PFSK-1 (cell line): Measurements from ENCODE around the gene OR8H3. TPM values are rescaled to one million over a fixed set of nuclear protein-coding genes. Genes with fewer than 3 reads are reported as not detected.

ENCODE experiments used
- FOXP2 ChIP-seq: optimal IDR thresholded peaks from 2 replicates; pipeline ENCODE3; 2011; ENCODE audit warnings: borderline replicate concordance, control low read depth, inconsistent platforms; ENCODE audit not compliant: insufficient read depth; ENCODE audit errors: extremely low read length, extremely low read depth
- POLR2AphosphoS5 ChIP-seq: IDR thresholded peaks from 2 replicates; pipeline ENCODE4 v1.6.1; 2012; ENCODE audit warnings: low read depth, mild to moderate bottlenecking, control low read depth, low read length, moderate library complexity
- SIN3A ChIP-seq: IDR thresholded peaks from 2 replicates; pipeline ENCODE4 v1.6.1; 2012; ENCODE audit warnings: mild to moderate bottlenecking, low read length, moderate library complexity, borderline replicate concordance; ENCODE audit not compliant: insufficient read depth
- TAF1 ChIP-seq: IDR thresholded peaks from 2 replicates; pipeline ENCODE4 v1.6.1; 2012; ENCODE audit warnings: low read length, control low read depth, borderline replicate concordance; ENCODE audit not compliant: insufficient read depth
- polyA plus RNA-seq: library from polyadenylated mRNA; unstranded; fragments of >200 nt; gene quantifications from one replicate; pipeline ENCODE4 v1.2.1, GENCODE V29; 2012; ENCODE audit warnings: low read depth, missing spikeins; ENCODE audit not compliant: insufficient read length
- TF ChIP-seq, protein P1 (sequence below), 2 experiments: IDR thresholded peaks; 2 replicates each; pipeline versions ENCODE4 v1.6.1 to v1.8.0; 2011 to 2012; ENCODE audit warnings: low read depth in 2 of 2, low read length in 2 of 2, control low read depth in 1 of 2, inconsistent platforms in 1 of 2, mild to moderate bottlenecking in 1 of 2, moderate library complexity in 1 of 2; ENCODE audit not compliant: insufficient read depth in 1 of 2

OR8H3 gene
- polyA plus RNA-seq = not detected

- TF ChIP-seq, protein P1, sequence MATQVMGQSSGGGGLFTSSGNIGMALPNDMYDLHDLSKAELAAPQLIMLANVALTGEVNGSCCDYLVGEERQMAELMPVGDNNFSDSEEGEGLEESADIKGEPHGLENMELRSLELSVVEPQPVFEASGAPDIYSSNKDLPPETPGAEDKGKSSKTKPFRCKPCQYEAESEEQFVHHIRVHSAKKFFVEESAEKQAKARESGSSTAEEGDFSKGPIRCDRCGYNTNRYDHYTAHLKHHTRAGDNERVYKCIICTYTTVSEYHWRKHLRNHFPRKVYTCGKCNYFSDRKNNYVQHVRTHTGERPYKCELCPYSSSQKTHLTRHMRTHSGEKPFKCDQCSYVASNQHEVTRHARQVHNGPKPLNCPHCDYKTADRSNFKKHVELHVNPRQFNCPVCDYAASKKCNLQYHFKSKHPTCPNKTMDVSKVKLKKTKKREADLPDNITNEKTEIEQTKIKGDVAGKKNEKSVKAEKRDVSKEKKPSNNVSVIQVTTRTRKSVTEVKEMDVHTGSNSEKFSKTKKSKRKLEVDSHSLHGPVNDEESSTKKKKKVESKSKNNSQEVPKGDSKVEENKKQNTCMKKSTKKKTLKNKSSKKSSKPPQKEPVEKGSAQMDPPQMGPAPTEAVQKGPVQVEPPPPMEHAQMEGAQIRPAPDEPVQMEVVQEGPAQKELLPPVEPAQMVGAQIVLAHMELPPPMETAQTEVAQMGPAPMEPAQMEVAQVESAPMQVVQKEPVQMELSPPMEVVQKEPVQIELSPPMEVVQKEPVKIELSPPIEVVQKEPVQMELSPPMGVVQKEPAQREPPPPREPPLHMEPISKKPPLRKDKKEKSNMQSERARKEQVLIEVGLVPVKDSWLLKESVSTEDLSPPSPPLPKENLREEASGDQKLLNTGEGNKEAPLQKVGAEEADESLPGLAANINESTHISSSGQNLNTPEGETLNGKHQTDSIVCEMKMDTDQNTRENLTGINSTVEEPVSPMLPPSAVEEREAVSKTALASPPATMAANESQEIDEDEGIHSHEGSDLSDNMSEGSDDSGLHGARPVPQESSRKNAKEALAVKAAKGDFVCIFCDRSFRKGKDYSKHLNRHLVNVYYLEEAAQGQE (IDR thresholded peaks at IDR 0.05; ENCODE audit: insufficient read depth in 1 of 2, low read depth in 2 of 2, low read length in 2 of 2) = no peak
- TF ChIP-seq TAF1 (no peak), POLR2AphosphoS5 (no peak), FOXP2 (no peak), SIN3A (no peak)
These were observed at the start of gene OR8H3 for GRCh38 chr11:56122073-56122472. Gene OR8H3 (plus strand): TSS chr11:56122373. CDS start chr11:56122373, 0 bp downstream.

DNA sequence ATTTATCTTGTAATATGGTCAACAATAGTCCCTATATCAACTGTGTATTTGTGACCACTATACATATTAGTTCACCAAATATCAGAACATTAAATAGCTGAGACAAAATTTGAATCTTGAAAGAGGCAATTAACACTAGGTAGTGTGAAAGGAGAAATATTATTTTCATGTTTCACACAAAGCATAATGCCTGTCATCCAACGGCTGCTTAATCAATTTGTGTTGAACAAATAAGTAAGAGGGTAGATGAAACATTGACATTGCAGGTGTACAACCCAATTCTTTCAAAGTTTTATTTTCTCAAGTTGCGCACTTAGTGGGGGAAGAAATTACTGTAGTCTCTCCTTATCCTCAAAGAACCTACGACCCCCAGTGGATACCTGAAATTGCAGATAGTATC, 32.5 kb upstream of the OR8H3 start:
- no peak for TF ChIP-seq TAF1

GRCh38 chr11:56093008-56093407, 29.2 kb upstream of the OR8H3 start, which contains the start of gene OR8I2:
Gene OR8I2 (plus strand): TSS chr11:56093308. CDS start chr11:56093308, 0 bp downstream.
- TF ChIP-seq SIN3A (no peak), FOXP2 (no peak)

GRCh38 chr11:56103210-56103737, 18.9 kb upstream of the OR8H3 start, which contains the start of gene OR8H2:
Gene OR8H2 (plus strand): TSS chr11:56103687. CDS start chr11:56105043, 1,356 bp downstream.
- no peak for TF ChIP-seq SIN3A

DNA sequence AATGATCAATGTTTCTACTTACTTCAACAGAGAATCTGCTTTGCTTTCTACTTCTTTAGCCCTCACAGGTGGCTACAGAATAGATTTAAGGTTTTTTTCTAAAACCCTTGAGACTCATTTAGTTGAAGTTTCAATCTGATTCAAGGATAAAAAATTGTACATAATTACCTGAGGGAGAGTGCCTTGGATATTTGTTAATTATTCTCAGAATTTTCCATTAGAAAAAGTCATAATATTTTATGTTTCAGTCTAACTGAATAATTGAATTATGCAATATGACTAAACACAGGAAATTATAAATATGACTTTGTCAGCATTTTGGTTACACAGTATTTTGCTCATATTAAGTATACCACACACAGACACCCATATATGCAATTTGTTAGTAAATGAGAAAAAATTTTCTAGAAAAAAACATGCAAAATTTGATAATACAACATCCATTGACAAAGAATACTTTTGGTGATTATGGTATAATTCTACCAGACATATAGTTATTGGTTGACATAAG, 18.0 kb downstream of the OR8H3 start, which contains the start of gene OR8J3:
TSS of gene OR8J3 (minus strand) at position 51 of the 511 bp plus-strand sequence. CDS start 2,483 bp downstream, outside the sequence.
- TF ChIP-seq, protein P1 (IDR thresholded peaks at IDR 0.05; ENCODE audit: insufficient read depth in 1 of 2, low read depth in 2 of 2, low read length in 2 of 2) = no peak

DNA sequence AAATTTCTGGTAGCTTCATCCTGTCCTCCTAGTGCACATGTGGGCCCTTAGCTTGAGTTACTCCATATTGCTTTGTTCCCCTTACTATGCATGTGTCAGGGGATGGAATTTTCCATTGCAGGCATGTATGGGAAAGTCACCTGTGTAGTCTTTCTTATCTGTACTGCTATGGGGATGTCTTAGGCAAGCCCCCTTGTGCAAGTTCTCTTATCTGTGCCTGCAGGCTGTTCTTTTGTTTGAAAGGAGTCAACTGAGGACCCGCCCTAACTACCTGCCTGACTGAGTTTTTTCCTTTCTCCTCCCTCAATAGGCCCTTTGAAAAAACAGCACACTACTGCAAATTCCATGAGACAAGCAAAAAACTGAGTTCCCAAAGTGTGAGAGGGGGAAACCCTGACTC, 29.2 kb downstream of the OR8H3 start:
- no peak for TF ChIP-seq SIN3A

DNA sequence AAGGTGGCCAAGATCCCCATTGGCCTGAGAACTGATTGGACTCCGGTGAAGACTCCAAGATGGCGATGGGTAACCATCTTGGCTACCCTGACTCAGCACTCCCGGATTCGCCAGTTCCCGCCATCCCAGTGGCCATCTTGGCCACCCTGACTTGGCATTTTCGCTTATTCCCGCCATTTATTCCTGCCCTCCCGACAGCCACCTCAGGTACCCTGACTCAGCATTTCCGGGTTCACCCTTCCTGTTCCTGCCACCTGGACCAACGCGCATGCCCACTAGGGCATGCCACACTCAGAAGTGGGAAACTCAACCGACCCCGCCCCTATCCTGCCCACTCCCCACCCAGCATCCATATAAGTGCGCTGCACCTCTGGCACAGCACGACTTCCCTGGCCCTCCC, 30.2 kb downstream of the OR8H3 start:
- TF ChIP-seq SIN3A (no peak), TAF1 (no peak), FOXP2 (no peak), POLR2AphosphoS5 (no peak)
- TF ChIP-seq, protein P1 (IDR thresholded peaks at IDR 0.05; ENCODE audit: insufficient read depth in 1 of 2, low read depth in 2 of 2, low read length in 2 of 2) = no peak
